Measurements from ENCODE around the gene ZNF593OS.
A peak's percentile ranks its signal among the peaks of the same experiment; 100 is the strongest.

The ZNF593OS gene

DNA sequence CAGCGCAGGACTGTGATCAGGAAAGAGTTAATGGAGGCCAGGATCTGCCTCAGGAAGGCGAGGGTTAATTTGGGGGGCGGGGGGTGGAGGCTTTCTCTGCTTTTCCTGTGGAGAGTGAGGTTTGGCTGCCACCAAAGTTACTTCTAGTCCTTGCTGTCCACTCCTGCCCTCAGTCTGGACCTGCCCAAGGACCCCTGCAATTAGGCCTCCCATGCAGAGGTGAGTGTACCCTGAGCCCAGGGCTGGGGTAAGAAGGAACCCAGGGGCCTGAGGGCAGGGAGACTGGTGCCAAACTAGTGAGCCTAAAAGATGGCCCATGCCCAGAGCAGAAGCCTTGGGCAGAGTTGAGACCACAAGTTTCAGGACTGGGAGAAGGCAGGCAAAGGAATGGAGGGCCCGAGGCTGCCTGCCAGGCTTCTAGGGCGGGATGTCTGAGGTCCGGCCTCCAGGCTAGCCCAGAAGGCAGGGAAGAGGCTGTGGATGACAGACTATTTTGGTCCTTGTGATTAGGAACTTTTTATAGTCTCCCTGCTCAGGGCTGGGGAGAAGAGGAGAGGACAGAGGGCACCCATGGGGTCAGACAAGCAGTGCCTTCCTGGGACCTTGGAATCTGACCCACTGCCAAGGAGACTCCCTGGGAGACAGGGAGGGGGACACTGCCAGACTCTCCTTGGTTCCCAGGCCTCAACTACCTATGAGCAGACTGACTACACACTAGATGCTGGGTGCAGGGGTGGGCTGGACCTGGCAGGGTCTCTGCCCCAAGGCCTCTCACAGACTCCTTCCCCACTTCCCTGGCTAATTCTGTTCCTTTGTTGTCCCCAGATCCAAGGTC is 12.5 kb downstream of the ZNF593OS start, which contains the start of gene FAM110D:
TSS of gene FAM110D (plus strand) at position 172 of the 835 bp plus-strand sequence. CDS start 2,213 bp downstream, outside the sequence.
- ATAC-seq: peak; percentile 51
- TF ChIP-seq SNAI2 (CRISPR knock-in tag; IDR thresholded peaks at IDR 0.05): no peak
- no peak for TF ChIP-seq ESRRG (CRISPR knock-in tag; IDR thresholded peaks at IDR 0.05)
- TF ChIP-seq, protein P1, sequence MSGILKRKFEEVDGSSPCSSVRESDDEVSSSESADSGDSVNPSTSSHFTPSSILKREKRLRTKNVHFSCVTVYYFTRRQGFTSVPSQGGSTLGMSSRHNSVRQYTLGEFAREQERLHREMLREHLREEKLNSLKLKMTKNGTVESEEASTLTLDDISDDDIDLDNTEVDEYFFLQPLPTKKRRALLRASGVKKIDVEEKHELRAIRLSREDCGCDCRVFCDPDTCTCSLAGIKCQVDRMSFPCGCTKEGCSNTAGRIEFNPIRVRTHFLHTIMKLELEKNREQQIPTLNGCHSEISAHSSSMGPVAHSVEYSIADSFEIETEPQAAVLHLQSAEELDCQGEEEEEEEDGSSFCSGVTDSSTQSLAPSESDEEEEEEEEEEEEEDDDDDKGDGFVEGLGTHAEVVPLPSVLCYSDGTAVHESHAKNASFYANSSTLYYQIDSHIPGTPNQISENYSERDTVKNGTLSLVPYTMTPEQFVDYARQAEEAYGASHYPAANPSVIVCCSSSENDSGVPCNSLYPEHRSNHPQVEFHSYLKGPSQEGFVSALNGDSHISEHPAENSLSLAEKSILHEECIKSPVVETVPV (CRISPR knock-in tag; IDR thresholded peaks at IDR 0.05): no peak
- no peak for TF ChIP-seq GLIS3 (CRISPR knock-in tag; IDR thresholded peaks at IDR 0.05)
- no peak for TF ChIP-seq ZNF70 (CRISPR knock-in tag; IDR thresholded peaks at IDR 0.05)
- TF ChIP-seq, protein P2, sequence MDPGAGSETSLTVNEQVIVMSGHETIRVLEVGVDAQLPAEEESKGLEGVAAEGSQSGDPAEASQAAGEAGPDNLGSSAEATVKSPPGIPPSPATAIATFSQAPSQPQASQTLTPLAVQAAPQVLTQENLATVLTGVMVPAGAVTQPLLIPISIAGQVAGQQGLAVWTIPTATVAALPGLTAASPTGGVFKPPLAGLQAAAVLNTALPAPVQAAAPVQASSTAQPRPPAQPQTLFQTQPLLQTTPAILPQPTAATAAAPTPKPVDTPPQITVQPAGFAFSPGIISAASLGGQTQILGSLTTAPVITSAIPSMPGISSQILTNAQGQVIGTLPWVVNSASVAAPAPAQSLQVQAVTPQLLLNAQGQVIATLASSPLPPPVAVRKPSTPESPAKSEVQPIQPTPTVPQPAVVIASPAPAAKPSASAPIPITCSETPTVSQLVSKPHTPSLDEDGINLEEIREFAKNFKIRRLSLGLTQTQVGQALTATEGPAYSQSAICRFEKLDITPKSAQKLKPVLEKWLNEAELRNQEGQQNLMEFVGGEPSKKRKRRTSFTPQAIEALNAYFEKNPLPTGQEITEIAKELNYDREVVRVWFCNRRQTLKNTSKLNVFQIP (CRISPR knock-in tag; IDR thresholded peaks at IDR 0.05; ENCODE audit: borderline replicate concordance, low read depth): no peak
- TF ChIP-seq TOX (CRISPR knock-in tag; IDR thresholded peaks at IDR 0.05; ENCODE audit: borderline replicate concordance): no peak
- no peak for TF ChIP-seq ZFP30 (CRISPR knock-in tag; IDR thresholded peaks at IDR 0.05)
- no peak for TF ChIP-seq TCF4 (CRISPR knock-in tag; IDR thresholded peaks at IDR 0.05; ENCODE audit: borderline replicate concordance)
- TF ChIP-seq ZNF8 (CRISPR knock-in tag; IDR thresholded peaks at IDR 0.05): no peak
- TF ChIP-seq, protein P3, sequence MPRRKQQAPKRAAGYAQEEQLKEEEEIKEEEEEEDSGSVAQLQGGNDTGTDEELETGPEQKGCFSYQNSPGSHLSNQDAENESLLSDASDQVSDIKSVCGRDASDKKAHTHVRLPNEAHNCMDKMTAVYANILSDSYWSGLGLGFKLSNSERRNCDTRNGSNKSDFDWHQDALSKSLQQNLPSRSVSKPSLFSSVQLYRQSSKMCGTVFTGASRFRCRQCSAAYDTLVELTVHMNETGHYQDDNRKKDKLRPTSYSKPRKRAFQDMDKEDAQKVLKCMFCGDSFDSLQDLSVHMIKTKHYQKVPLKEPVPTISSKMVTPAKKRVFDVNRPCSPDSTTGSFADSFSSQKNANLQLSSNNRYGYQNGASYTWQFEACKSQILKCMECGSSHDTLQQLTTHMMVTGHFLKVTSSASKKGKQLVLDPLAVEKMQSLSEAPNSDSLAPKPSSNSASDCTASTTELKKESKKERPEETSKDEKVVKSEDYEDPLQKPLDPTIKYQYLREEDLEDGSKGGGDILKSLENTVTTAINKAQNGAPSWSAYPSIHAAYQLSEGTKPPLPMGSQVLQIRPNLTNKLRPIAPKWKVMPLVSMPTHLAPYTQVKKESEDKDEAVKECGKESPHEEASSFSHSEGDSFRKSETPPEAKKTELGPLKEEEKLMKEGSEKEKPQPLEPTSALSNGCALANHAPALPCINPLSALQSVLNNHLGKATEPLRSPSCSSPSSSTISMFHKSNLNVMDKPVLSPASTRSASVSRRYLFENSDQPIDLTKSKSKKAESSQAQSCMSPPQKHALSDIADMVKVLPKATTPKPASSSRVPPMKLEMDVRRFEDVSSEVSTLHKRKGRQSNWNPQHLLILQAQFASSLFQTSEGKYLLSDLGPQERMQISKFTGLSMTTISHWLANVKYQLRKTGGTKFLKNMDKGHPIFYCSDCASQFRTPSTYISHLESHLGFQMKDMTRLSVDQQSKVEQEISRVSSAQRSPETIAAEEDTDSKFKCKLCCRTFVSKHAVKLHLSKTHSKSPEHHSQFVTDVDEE (CRISPR knock-in tag; IDR thresholded peaks at IDR 0.05): no peak
- TF ChIP-seq ARNTL (CRISPR knock-in tag; IDR thresholded peaks at IDR 0.05; ENCODE audit: borderline replicate concordance, low read depth): no peak

DNA sequence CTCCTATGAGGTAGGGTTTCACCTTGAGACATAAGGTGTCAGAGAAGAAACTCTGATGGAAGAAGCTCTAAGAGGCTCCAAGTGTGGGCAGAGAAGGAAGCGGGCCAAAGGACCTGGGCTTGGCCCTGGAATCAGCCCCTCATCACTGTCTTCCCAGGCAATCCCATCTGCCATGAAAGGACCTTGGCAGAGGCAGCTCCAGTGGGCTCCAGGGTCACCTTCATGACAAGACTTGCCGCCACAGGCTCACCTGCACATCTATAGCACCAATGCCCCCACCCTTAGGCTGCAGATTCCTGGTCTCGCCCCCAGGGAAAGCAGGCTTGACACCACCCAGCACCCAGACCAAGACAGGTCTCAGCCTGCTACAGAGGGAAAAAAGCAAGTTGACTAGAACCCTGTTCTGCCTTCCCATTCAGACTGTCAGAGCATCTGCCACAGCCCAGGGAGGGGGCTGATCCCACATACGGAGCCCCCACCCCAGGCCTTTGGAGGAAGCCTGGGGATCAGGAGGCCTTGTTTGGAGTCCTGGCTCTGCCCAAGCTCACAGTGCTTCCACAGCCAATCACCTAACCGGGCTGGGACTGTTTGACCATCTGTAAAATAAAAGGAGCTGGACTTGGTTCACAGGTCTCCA is 13.2 kb downstream of the ZNF593OS start:
- no peak for ATAC-seq

DNA sequence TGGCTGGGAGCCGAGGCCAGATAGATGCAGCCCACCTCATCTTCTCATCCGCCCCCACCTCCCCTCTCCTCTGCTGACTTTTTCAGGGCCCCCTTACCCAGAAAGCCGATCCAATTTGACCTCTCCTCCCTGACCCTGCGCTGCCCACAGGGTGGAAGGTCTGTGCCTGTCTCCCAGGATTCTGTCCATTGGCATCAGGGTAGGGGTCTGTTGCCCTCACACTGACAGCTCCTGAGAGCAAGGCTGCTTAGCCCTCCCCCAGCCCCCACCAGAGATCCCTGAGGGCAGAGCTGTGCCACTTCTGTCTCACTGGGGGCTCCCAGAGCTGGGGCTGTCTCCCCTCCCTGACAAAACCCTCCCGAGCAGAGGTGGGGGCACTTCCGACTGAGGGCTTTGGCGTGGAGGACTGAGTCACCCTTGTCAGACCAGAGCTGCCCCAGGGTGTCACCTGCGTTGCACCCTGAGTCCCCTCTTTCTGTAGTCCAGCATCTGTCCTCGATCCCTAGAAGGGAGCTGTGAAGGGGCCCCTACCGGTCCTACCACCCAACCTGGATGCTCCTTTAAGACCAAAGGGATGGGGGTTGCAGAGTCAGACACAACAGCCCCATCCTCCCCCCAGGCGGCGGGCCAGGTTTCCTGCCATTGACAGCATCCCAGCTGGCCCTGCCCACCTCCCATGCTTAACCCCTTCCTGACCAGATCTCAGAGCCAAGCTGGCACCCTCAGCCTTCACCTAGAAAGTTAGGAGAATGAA is 15.2 kb downstream of the ZNF593OS start:
- TF ChIP-seq ZNF565 (CRISPR knock-in tag; conservative IDR thresholded peaks at IDR 0.05; ENCODE audit: low read depth): no peak
- peak; percentile 58 for ATAC-seq

More for the DNA sequence above, 13.2 kb downstream of the ZNF593OS start:
- TF ChIP-seq PPARA (CRISPR knock-in tag; IDR thresholded peaks at IDR 0.05; ENCODE audit: borderline replicate concordance) (no peak), ZNF8 (CRISPR knock-in tag; IDR thresholded peaks at IDR 0.05) (no peak), ZNF70 (CRISPR knock-in tag; IDR thresholded peaks at IDR 0.05) (no peak), ESRRG (CRISPR knock-in tag; IDR thresholded peaks at IDR 0.05) (no peak), CSDC2 (CRISPR knock-in tag; IDR thresholded peaks at IDR 0.05) (no peak), ISL1 (CRISPR knock-in tag; IDR thresholded peaks at IDR 0.05) (no peak), ZNF565 (CRISPR knock-in tag; conservative IDR thresholded peaks at IDR 0.05; ENCODE audit: low read depth) (no peak)
- TF ChIP-seq, protein P4, sequence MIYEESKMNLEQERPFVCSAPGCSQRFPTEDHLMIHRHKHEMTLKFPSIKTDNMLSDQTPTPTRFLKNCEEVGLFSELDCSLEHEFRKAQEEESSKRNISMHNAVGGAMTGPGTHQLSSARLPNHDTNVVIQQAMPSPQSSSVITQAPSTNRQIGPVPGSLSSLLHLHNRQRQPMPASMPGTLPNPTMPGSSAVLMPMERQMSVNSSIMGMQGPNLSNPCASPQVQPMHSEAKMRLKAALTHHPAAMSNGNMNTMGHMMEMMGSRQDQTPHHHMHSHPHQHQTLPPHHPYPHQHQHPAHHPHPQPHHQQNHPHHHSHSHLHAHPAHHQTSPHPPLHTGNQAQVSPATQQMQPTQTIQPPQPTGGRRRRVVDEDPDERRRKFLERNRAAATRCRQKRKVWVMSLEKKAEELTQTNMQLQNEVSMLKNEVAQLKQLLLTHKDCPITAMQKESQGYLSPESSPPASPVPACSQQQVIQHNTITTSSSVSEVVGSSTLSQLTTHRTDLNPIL (CRISPR knock-in tag; IDR thresholded peaks at IDR 0.05; ENCODE audit: low read depth): no peak
